HEK293 (cell line): ENCODE results near the gene BMERB1.
"Not testable (repeated sequence)": the region's sequence is repeated elsewhere in the genome, so short reads cannot be mapped to it uniquely, and the experiment has no call there.

Experiments used
- CTCF ChIP-seq: fragments of 450-650 bp; formaldehyde crosslinking; IDR thresholded peaks from 2 replicates; pipeline ENCODE4 v1.5.1; 2016; ENCODE audit warnings: missing biosample characterization, missing genetic modification characterization
- KLF10 ChIP-seq: fragments of 450-650 bp; IDR thresholded peaks from 2 replicates; pipeline ENCODE4 v1.5.1; 2018; ENCODE audit warnings: missing biosample characterization, mild to moderate bottlenecking, missing genetic modification characterization
- SCRT2 ChIP-seq: fragments of 450-650 bp; formaldehyde crosslinking; IDR thresholded peaks from 2 replicates; pipeline ENCODE4 v1.5.1; 2016; ENCODE audit warnings: missing biosample characterization, missing genetic modification characterization
- ZBTB8A ChIP-seq: fragments of 450-650 bp; formaldehyde crosslinking; IDR thresholded peaks from 2 replicates; pipeline ENCODE4 v1.5.1; 2016; ENCODE audit warnings: missing biosample characterization, missing genetic modification characterization
- ZFP37 ChIP-seq: fragments of 450-650 bp; formaldehyde crosslinking; IDR thresholded peaks from 2 replicates; pipeline ENCODE4 v1.5.1; 2016; ENCODE audit warnings: missing biosample characterization, missing genetic modification characterization
- ZNF423 ChIP-seq: fragments of 450-650 bp; formaldehyde crosslinking; IDR thresholded peaks from 2 replicates; pipeline ENCODE4 v1.5.1; 2016; ENCODE audit warnings: missing biosample characterization, missing genetic modification characterization
- ZNF510 ChIP-seq: fragments of 450-650 bp; formaldehyde crosslinking; IDR thresholded peaks from 2 replicates; pipeline ENCODE4 v1.5.1; 2018; ENCODE audit warnings: mild to moderate bottlenecking, missing genetic modification characterization, missing biosample characterization; ENCODE audit not compliant: insufficient replicate concordance
- ZNF529 ChIP-seq: fragments of 450-650 bp; formaldehyde crosslinking; IDR thresholded peaks from 2 replicates; pipeline ENCODE4 v1.5.1; 2017; ENCODE audit warnings: missing genetic modification characterization, missing biosample characterization; ENCODE audit not compliant: insufficient replicate concordance
- ZNF530 ChIP-seq: fragments of 450-650 bp; formaldehyde crosslinking; IDR thresholded peaks from 2 replicates; pipeline ENCODE4 v1.5.1; 2016; ENCODE audit warnings: low read depth, missing biosample characterization, missing genetic modification characterization
- ZNF664 ChIP-seq: fragments of 450-650 bp; formaldehyde crosslinking; IDR thresholded peaks from 2 replicates; pipeline ENCODE4 v1.5.1; 2016; ENCODE audit warnings: missing biosample characterization, missing genetic modification characterization
- ZNF707 ChIP-seq: fragments of 450-650 bp; formaldehyde crosslinking; IDR thresholded peaks from 2 replicates; pipeline ENCODE4 v1.5.1; 2016; ENCODE audit warnings: missing biosample characterization, missing genetic modification characterization
- ZSCAN30 ChIP-seq: fragments of 450-650 bp; IDR thresholded peaks from 2 replicates; pipeline ENCODE4 v1.5.1; 2018; ENCODE audit warnings: missing biosample characterization, mild to moderate bottlenecking, missing genetic modification characterization, moderate library complexity

GRCh38 chr16:15476971-15477370 is 42.6 kb downstream of the BMERB1 start:
- TF ChIP-seq CTCF (tag by site-specific recombination); ZNF510 (tag by site-specific recombination); ZNF664 (tag by site-specific recombination); ZBTB8A (tag by site-specific recombination); SCRT2 (tag by site-specific recombination); KLF10; ZNF530 (tag by site-specific recombination); ZNF423 (tag by site-specific recombination); ZSCAN30 (tag by site-specific recombination); ZNF707 (tag by site-specific recombination); ZFP37; ZNF529 (tag by site-specific recombination): not testable (repeated sequence)
